ENCODE data around the gene MAP4K4.

The MAP4K4 gene

DNA sequence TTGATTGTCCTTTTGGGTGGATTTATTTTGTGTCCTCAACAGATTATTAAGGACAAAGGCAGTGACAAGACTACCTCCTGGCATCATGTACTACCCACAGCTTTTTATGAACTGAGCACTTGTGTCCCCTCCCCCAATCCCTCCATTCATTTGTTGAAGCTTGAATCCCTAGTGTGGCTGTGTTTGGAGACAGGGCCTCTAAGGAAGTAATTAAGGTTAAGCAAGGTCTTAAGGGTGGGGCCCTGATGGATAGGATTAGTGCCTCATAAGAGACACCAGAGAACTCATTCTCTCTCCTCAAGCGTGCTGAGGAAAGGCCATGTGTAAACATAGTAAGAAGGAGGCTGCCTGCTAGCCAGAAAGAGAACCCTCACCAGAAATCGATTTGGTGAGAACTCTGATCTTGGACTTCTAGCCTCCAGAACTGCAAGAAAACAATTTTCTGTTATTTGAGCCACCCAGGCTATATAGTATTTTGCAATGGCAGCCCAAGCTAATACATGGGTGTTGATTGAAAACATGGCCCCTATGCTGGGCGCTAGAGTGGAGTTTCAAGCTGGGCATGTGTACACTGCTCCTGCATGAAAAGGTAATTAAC is 3.4 kb upstream of the MAP4K4 start:
- FAIRE-seq: no peak

- FAIRE-seq: no peak
Observed at GRCh38 chr2:101696272-101697123, 1.0 kb upstream of the MAP4K4 start.

GRCh38 chr2:101698014-101698843 is 722 bp downstream of the MAP4K4 start:
- no peak for FAIRE-seq

DNA sequence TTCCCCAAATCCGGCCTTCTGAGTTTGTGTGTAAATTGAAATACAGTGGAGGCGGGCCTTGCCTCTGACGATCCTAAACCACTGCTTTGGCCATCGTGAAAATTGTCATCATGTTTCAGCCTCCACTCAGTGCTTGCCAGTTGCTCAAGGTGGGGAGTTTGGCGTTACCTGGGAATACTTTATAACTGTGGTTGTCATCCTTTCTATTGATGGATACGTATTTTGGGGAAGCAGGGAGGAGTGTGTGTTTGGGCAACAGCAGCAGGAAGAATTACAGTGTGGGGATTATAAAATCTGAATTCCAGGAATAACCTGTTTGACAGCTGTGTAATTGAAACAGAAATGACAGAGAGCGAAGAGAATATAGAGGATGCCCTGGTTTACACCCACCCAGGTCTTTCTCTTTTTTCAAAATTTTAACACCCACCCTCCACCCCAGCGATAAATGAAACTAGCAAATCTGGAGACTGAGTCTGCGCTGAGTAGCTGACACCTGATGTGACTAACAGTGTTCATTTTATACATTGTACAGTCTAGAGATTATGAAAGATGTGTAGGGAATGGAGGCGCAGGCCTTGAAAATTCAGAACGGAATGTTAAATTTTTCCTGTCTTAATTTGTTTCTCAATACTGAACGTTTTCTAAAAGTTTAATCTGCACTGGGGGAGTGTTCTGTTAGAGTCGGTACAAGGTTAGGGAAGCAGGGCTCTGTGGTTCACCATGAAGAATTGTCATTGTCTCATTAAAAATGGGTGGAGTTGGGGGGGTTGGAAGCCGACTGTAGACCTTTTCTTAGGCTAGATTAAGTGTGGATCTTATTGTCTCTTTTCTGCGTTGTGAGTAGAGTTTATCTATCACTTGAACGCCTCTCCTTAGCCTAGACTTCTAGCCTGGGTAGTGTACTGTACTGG is 1.6 kb downstream of the MAP4K4 start:
- FAIRE-seq: no peak

DNA sequence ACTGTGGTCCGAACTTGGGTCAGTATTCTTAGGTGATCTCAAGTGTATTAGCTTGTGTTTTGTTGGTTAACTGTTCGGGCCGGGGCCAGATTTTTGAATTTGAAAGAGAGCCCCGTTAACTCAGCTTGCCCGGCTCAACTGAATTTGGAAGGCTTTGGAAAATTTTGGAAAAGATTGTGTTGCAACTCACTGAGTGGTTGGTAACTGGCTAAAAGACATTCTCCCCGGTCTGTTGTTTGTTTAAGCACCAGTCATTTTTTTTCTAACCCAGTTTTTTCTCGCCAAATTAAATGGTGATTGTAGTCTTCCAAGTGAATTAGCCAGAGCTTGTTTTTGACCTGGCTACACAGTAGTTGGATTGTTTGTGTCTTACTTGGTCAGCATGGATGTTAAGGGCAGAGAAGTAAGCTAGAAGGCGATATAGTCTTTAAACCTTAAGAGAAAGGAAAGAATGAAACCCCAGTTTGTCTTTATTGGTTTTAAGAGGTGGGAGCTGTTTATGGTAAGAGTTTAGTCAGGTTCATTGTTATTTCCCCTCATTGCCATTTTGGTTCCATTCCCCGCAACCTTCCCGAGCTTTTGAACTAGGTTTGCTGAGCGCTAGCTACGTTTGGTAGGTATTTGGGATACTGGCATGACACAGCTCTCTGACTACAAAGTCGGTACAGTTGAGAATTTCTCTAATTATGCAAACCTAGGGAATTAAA is 2.4 kb downstream of the MAP4K4 start:
- no peak for FAIRE-seq

DNA sequence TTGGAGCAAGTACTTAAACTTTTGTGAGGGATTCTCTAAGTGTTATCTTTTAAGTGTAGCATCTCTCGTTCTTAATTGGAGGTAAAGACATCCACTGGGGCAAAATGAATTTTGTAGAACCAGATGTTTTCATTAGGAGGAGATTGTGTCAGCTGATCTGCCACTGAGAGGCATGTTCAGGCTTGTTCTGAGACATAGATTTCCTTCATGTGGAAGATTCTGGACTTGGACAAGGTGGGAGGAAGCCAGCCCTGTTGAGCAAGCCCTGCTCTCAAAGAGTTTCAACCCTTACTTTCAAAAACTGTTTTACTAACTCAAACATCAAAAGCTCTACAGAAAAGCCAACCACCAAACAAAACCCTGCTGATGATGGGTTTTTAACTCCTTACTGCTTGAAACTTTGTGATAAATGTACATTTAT is 6.5 kb downstream of the MAP4K4 start:
- peak; percentile 5 for FAIRE-seq

GRCh38 chr2:101704816-101705578 is 7.5 kb downstream of the MAP4K4 start:
- FAIRE-seq: no peak

DNA sequence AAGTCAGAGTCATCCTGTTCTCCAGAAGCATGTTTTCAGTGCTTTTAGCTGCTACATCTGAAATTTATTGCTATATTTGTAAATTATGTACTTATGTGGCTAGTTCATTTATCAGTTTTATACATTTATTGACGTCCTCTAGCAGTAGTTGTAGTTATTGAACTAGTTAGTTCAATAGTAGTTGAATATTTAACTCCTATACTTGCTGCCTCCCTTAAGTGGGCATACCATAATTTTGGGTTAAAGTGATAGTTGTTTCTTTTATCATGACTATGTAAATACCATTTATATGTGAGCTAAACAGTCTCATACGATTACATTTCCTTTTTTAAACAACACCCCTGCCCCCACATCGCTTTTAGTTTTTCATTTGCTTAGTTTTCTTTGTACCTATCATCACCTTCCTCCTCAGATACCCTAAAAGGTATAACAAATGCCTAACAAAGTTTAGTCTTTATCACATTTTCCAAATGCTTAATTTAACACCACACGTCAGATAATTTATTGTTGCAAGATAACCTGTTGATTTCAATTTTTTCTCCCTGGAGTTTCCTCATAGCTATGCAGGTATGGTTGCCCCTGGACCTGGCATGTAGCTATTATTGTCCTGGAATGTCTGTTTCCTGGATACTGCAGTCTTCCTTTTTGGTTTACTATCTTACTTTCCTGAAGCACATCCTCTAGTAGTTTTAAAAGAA is 8.8 kb downstream of the MAP4K4 start:
- no peak for FAIRE-seq

DNA sequence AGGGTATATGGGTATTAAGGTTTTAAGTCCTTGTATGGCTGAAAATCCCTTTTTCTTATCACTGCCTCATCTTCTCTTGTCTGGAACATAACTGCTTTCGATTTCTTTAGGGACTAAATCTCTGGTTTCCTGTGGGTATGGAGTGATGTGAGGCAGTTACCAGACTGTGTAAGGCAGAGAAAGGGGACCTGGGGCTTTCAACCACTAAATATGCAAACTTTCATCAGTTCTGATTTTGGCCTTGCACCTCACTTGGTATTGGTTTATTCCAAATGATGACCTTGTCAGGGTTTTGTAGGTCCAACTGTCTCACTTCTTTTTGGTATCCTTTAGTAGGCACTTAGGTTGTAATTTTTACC is 9.3 kb downstream of the MAP4K4 start:
- no peak for FAIRE-seq

- no peak for FAIRE-seq
Observed at GRCh38 chr2:101710036-101710435, 12.5 kb downstream of the MAP4K4 start.

- FAIRE-seq: no peak
Observed at GRCh38 chr2:101710471-101711318, 13.2 kb downstream of the MAP4K4 start.

DNA sequence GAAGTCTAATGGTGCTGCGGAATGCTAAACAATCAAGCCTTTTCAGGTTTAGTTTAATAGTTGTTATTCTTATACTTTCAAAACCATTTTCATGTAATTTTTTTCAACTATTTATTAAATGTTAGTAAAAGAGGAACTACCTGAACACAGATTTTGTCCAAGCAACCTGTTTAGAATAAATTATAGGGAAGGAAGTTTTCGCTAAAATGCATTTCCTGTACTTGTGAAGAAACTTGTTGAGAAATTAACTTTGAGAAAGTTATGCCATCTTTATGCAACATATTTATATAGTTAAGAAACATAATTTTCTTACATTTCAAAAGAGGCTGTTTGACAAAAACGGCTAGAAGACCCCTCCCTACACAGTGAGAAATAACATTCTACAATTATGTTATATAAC is 16.6 kb downstream of the MAP4K4 start:
- no peak for FAIRE-seq

GRCh38 chr2:101717071-101717845 is 19.8 kb downstream of the MAP4K4 start:
- no peak for FAIRE-seq

DNA sequence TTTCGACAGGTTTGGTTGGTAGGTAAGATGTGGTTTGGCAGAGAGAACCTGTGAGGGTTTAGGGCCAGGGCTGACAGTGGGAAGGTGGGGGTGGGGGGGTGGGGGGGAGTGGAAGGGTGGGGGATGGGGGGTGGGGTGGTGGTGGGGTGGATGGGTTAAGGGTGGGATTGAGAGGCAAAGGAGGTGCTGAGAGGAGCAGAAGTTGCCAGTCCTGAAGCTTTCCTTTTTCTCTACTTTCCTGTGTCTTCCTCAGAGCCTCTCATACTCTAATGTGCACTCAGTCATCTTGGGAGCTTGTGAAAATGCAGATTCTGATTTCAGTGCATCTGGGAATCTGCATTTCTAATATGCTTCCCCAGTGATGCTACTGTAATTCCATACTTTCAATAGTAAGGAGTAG is 21.0 kb downstream of the MAP4K4 start:
- no peak for FAIRE-seq

- no peak for FAIRE-seq
Observed at GRCh38 chr2:101718993-101719571, 21.6 kb downstream of the MAP4K4 start.

- FAIRE-seq: no peak
Observed at GRCh38 chr2:101720732-101721131, 23.2 kb downstream of the MAP4K4 start.

DNA sequence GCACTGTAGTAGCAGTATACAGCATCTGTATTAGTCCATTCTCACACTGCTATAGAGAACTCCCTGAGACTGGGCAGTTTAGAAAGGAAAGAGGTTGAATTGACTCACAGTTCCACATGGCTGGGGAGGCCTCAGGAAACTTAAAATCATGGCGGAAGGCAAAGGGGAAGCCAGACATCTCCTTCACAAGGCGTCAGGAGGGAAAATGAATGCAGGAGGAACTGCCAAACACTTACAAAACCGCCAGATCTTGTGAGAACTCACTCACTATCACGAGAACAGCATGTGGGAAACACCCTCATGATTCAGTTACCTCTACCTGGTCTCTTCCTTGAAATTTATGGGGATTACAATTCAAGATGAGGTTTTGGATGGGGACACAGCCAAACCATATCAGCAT is 25.4 kb downstream of the MAP4K4 start:
- FAIRE-seq: no peak

GRCh38 chr2:101723371-101724124 is 26.0 kb downstream of the MAP4K4 start:
- FAIRE-seq: no peak

Measured in TTC549 (cell line).